Uterus (tissue), 2 donors: ENCODE measurements around the gene SMAD5.

Experiments used
- POLR2A ChIP-seq, 2 donors: fragments of 450-650 bp; IDR thresholded peaks; one replicate each; pipeline ENCODE4 v1.6.1; 2016; ENCODE audit warnings: antibody characterized with exemption in 2 of 2, mild to moderate bottlenecking in 1 of 2, moderate library complexity in 1 of 2
- TF ChIP-seq, protein P1 (sequence below), 4 experiments: fragments of 200-600 bp in 2 of 4; fragments of 450-650 bp in 2 of 4; sonication (generic) in 2 of 4; IDR thresholded peaks; one replicate each; pipeline ENCODE4 v1.5.1; 2016 to 2019; ENCODE audit warnings: antibody characterized with exemption in 4 of 4, mild to moderate bottlenecking in 2 of 4, moderate library complexity in 1 of 4

GRCh38 chr5:136222580-136223235, 90.1 kb downstream of the SMAD5 start:
- TF ChIP-seq, protein P1, sequence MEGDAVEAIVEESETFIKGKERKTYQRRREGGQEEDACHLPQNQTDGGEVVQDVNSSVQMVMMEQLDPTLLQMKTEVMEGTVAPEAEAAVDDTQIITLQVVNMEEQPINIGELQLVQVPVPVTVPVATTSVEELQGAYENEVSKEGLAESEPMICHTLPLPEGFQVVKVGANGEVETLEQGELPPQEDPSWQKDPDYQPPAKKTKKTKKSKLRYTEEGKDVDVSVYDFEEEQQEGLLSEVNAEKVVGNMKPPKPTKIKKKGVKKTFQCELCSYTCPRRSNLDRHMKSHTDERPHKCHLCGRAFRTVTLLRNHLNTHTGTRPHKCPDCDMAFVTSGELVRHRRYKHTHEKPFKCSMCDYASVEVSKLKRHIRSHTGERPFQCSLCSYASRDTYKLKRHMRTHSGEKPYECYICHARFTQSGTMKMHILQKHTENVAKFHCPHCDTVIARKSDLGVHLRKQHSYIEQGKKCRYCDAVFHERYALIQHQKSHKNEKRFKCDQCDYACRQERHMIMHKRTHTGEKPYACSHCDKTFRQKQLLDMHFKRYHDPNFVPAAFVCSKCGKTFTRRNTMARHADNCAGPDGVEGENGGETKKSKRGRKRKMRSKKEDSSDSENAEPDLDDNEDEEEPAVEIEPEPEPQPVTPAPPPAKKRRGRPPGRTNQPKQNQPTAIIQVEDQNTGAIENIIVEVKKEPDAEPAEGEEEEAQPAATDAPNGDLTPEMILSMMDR (IDR thresholded peaks at IDR 0.05) = no peak
- TF ChIP-seq POLR2A (IDR thresholded peaks at IDR 0.05) = no peak
